ENCODE data around the gene ARHGAP26. TPM values are rescaled to one million over a fixed set of nuclear protein-coding genes. Genes with fewer than 3 reads are reported as not detected.

ARHGAP26 gene
- total and polyA plus RNA-seq, 2 of the 4 experiments (the other 2 are of a cell fraction), result 0.54 to 0.56 TPM

DNA sequence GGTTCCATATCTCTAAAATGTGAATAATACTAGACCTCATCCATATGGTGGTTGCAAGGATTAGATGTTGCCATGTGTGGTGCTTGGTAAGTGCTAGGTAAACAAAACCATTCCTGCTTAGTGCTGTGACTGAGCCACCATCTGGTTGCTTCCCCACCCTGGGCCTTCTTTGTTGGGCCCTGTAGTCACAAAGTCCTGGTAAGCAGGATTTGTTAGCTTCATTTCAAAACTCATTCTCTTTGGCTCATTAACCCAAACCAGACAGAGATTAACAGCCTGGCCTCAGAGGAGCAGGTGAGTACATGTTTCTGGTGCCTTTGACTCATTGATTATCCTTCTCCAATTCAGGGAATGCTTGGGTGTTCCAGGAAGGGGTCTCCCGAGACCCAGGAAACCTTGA is 240.2 kb downstream of the ARHGAP26 start:
- no peaks in the 10 kb centered on the region for H3K36me3 ChIP-seq (ENCODE audit: control insufficient read depth, insufficient read depth, low read length)
- CTCF ChIA-PET, result no interaction called here
- peaks cover 8% of the 10 kb centered on the region for H3K9me1 ChIP-seq (ENCODE audit: insufficient read depth, low read length)
- H3K56ac ChIP-seq (ENCODE audit: extremely low read depth, insufficient read depth, low read length), result no peak overlapping the region
- no peak for ATAC-seq (ENCODE audit: low read depth)
- no CpG with 5 or more reads among the region's 1 CpG for WGBS, 2 experiments (ENCODE audit: extremely low coverage in 2 of 2, insufficient read length in 1 of 2)
- H3K18ac ChIP-seq (ENCODE audit: low read depth, low read length), result peak overlapping the region; percentile 25; the same call in 1 of the 2 replicates
- POLR2A ChIA-PET (ENCODE audit: unreplicated experiment), result no interaction called here
- in situ Hi-C loops (cut with MboI; ENCODE audit: low sequenced_read_pairs), result loop anchor here (10.0 to 25.0 kb wide), 2 partner anchors 394 to 1177 kb away; partner anchors contain the start of gene NR3C1
- H3K9ac ChIP-seq (ENCODE audit: low read depth, low read length), result no peak overlapping the region
- H3K9me3 ChIP-seq (ENCODE audit: control insufficient read depth, insufficient read depth, low read length), result no peaks in the 10 kb centered on the region
- DNase-seq, result no peak
- H2BK5ac ChIP-seq (ENCODE audit: low read depth, low read length, poor library complexity, severe bottlenecking), result no peak overlapping the region
- intact Hi-C loops (cut with micrococcal nuclease), result no loop called here
- H3K23ac ChIP-seq (ENCODE audit: low read depth, low read length), result no peak overlapping the region
- H3K4ac ChIP-seq (ENCODE audit: low read depth, low read length), result peak overlapping the region; percentile 33; the same call in 1 of the 2 replicates
- peak overlapping the region; percentile 11; the same call in 1 of the 2 replicates for H4K91ac ChIP-seq (ENCODE audit: insufficient read depth, low read depth, low read length)
- 0 out of 2 replicates have a peak overlapping the region, but pooled peaks have one; percentile 40 for H3K14ac ChIP-seq (replicated peaks; ENCODE audit: low read depth, low read length)
- peak overlapping the region in 1 of 2 experiments; percentile 26; a peak in 1 of 4 replicates for H4K8ac ChIP-seq (ENCODE audit: low read depth in 2 of 2, low read length in 2 of 2)
- peak overlapping the region; percentile 46; the same call in 1 of the 2 replicates for H2AK5ac ChIP-seq (ENCODE audit: low read depth, low read length)
- H3K4me1 ChIP-seq (ENCODE audit: control insufficient read depth, insufficient read depth, low read length), result peaks cover 4% of the 10 kb centered on the region; the same call in 1 of the 2 replicates
- H2BK15ac ChIP-seq (ENCODE audit: low read depth, low read length), result no peak overlapping the region; the same call in none of the 3 replicates
- H2AK9ac ChIP-seq (replicated peaks; ENCODE audit: low read depth, low read length, poor library complexity), result no peak overlapping the region
- H3K4me2 ChIP-seq (ENCODE audit: low read depth, low read length), result no peak overlapping the region
- no peaks in the 10 kb centered on the region for H3K27me3 ChIP-seq (ENCODE audit: control insufficient read depth, insufficient read depth, low read length)
- no peak overlapping the region for H2BK20ac ChIP-seq (ENCODE audit: low read depth, low read length)
- H4K5ac ChIP-seq (ENCODE audit: low read depth, low read length), result no peak overlapping the region
- no peaks in the 10 kb centered on the region for H4K20me1 ChIP-seq (ENCODE audit: insufficient read depth, low read length)
- dilution Hi-C loops (cut with HindIII; ENCODE audit: low sequenced_read_pairs, unreplicated experiment), result no loop called here
- no peak overlapping the region for H3K4me3 ChIP-seq (ENCODE audit: insufficient read depth, low read depth, low read length)
- H2BK120ac ChIP-seq (ENCODE audit: low read depth, low read length), result peak overlapping the region; percentile 52; the same call in 1 of the 2 replicates
- no peak overlapping the region for H3K27ac ChIP-seq (ENCODE audit: insufficient read depth, low read length)
- no TSS peak for BruUV-seq (replicated peaks)
- H2AFZ ChIP-seq (replicated peaks; ENCODE audit: low read length, poor library complexity), result no peak overlapping the region
- no peak for TF ChIP-seq MXI1 (IDR thresholded peaks at IDR 0.05; ENCODE audit: borderline replicate concordance, low read depth, low read length)
- TF ChIP-seq BHLHE40 (IDR thresholded peaks at IDR 0.05; ENCODE audit: low read depth, low read length), result no peak
- TF ChIP-seq USF2 (IDR thresholded peaks at IDR 0.05; ENCODE audit: low read depth, low read length), result no peak
- TF ChIP-seq, protein P1, sequence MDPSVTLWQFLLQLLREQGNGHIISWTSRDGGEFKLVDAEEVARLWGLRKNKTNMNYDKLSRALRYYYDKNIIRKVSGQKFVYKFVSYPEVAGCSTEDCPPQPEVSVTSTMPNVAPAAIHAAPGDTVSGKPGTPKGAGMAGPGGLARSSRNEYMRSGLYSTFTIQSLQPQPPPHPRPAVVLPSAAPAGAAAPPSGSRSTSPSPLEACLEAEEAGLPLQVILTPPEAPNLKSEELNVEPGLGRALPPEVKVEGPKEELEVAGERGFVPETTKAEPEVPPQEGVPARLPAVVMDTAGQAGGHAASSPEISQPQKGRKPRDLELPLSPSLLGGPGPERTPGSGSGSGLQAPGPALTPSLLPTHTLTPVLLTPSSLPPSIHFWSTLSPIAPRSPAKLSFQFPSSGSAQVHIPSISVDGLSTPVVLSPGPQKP (IDR thresholded peaks at IDR 0.05; ENCODE audit: borderline replicate concordance, low read depth, low read length), result no peak
- TF ChIP-seq FOS (IDR thresholded peaks at IDR 0.05; ENCODE audit: low read depth, low read length), result no peak
- 0 out of 4 replicates have a peak, but pooled peaks cover 0 to 4% of the 10 kb centered on the region in 2 experiments for H3K79me1 ChIP-seq (ENCODE audit: low read depth in 1 of 2, low read length in 2 of 2)
